Keratinocyte (primary cell): ENCODE measurements around the gene TUBB2A. TPM values are rescaled to one million over a fixed set of nuclear protein-coding genes. Genes with fewer than 3 reads are reported as not detected.

ENCODE experiments used
- DNase-seq: peaks from one replicate; pipeline ENCODE4 v3.0.0-alpha.2; 2011; ENCODE audit warnings: low read depth, missing footprints, low spot score
- FAIRE-seq: peaks from 2 replicates; lab custom pipeline; 2011; peaks lifted over from hg19 to GRCh38; lab: Jason Lieb, UNC
- H2AFZ ChIP-seq: 2 replicates; pipeline ENCODE4 v1.6.0; 2012; ENCODE audit warnings: low read length, control low read depth, inconsistent platforms; ENCODE audit not compliant: control insufficient read depth
- H3K27ac ChIP-seq: 2 replicates; pipeline ENCODE4 v1.5.1; 2011; ENCODE audit warnings: low read length; ENCODE audit not compliant: control insufficient read depth, insufficient read depth
- H3K27me3 ChIP-seq: 3 replicates; pipeline ENCODE4 v1.6.0; 2011; ENCODE audit warnings: low read length; ENCODE audit not compliant: control insufficient read depth, insufficient read depth; ENCODE audit errors: extremely low read depth
- H3K36me3 ChIP-seq, 2 experiments: 2 replicates in 1 of 2; 3 replicates in 1 of 2; pipeline ENCODE4 v1.5.1; 2011; ENCODE audit warnings: low read length in 2 of 2, mild to moderate bottlenecking in 1 of 2; ENCODE audit not compliant: control insufficient read depth in 2 of 2, insufficient read depth in 2 of 2; ENCODE audit errors: extremely low read depth in 1 of 2
- H3K4me1 ChIP-seq: 3 replicates; pipeline ENCODE4 v1.5.1; 2011; ENCODE audit warnings: low read length; ENCODE audit not compliant: control insufficient read depth, insufficient read depth; ENCODE audit errors: extremely low read depth
- H3K4me2 ChIP-seq: 3 replicates; pipeline ENCODE4 v1.6.0; 2011; ENCODE audit warnings: low read depth, low read length; ENCODE audit not compliant: control insufficient read depth, insufficient read depth; ENCODE audit errors: extremely low read depth
- H3K4me3 ChIP-seq, 3 experiments: fragments of 200-600 bp in 1 of 3; sonication (generic) in 1 of 3; 2 replicates in 2 of 3; 3 replicates in 1 of 3; pipeline ENCODE4 v1.5.1; 2011 to 2016; ENCODE audit warnings: low read length in 3 of 3, mild to moderate bottlenecking in 3 of 3, control low read depth in 2 of 3, inconsistent platforms in 1 of 3, low read depth in 1 of 3, mixed read lengths in 1 of 3, mixed run types in 1 of 3, moderate library complexity in 1 of 3; ENCODE audit not compliant: control insufficient read depth in 2 of 3, insufficient read depth in 2 of 3; ENCODE audit errors: extremely low read depth in 1 of 3
- H3K79me2 ChIP-seq: 2 replicates; pipeline ENCODE4 v1.6.0; 2012; ENCODE audit warnings: low read length; ENCODE audit not compliant: control insufficient read depth, insufficient read depth
- H3K9ac ChIP-seq: 3 replicates; pipeline ENCODE4 v1.6.0; 2011; ENCODE audit warnings: low read length; ENCODE audit not compliant: control insufficient read depth, insufficient read depth; ENCODE audit errors: extremely low read depth
- H3K9me1 ChIP-seq: 3 replicates; pipeline ENCODE4 v1.6.0; 2011; ENCODE audit warnings: low read length; ENCODE audit not compliant: control insufficient read depth, insufficient read depth; ENCODE audit errors: extremely low read depth
- H3K9me3 ChIP-seq: 2 replicates; pipeline ENCODE4 v1.5.1; 2012; ENCODE audit warnings: low read depth, low read length; ENCODE audit not compliant: control insufficient read depth
- H4K20me1 ChIP-seq: 3 replicates; pipeline ENCODE4 v1.6.0; 2011; ENCODE audit warnings: low read length; ENCODE audit not compliant: control insufficient read depth, insufficient read depth; ENCODE audit errors: extremely low read depth
- EZH2 ChIP-seq: IDR thresholded peaks from one replicate; pipeline ENCODE4 v1.6.1; 2012; ENCODE audit warnings: inconsistent platforms, mild to moderate bottlenecking, low read length, moderate library complexity
- dilution Hi-C: fragments of 300-500 bp; cut with MboI; formaldehyde crosslinking; loops from one replicate; pipeline ENCODE4 v1.7.0; 2020; ENCODE audit warnings: low sequenced_read_pairs; ENCODE audit not compliant: extremely low pct_ligation_motif_present
- polyA plus RNA-seq, 5 experiments: library from polyadenylated mRNA; depleted of rRNA in 3 of 5; stranded (reverse) in 3 of 5; stranded (forward) in 1 of 5; unstranded in 1 of 5; fragments of >200 nt; gene quantifications; 1 replicate in 1 of 5; 2 replicates in 3 of 5; 3 replicates in 1 of 5; pipeline versions ENCODE4 v1.2.1 to v1.2.3, GENCODE V29; 2011 to 2012; ENCODE audit warnings: missing spikeins in 2 of 5, low read depth in 1 of 5, low replicate concordance in 1 of 5
- TF ChIP-seq, protein P1 (sequence below), 3 experiments: IDR thresholded peaks in 1 of 3; conservative IDR thresholded peaks in 1 of 3; optimal IDR thresholded peaks in 1 of 3; 2 replicates in 2 of 3; 3 replicates in 1 of 3; pipeline versions ENCODE3 to v1.5.1; 2011; ENCODE audit warnings: low read length in 3 of 3, mild to moderate bottlenecking in 3 of 3, moderate library complexity in 2 of 3, control low read depth in 1 of 3, inconsistent platforms in 1 of 3; ENCODE audit not compliant: insufficient read depth in 2 of 3; ENCODE audit errors: extremely low read depth in 1 of 3

The TUBB2A gene
- polyA plus RNA-seq, 1 donor (not counting 4 experiments of a cell fraction or from before 2014, with no cell fraction given), result 58.8 TPM

DNA sequence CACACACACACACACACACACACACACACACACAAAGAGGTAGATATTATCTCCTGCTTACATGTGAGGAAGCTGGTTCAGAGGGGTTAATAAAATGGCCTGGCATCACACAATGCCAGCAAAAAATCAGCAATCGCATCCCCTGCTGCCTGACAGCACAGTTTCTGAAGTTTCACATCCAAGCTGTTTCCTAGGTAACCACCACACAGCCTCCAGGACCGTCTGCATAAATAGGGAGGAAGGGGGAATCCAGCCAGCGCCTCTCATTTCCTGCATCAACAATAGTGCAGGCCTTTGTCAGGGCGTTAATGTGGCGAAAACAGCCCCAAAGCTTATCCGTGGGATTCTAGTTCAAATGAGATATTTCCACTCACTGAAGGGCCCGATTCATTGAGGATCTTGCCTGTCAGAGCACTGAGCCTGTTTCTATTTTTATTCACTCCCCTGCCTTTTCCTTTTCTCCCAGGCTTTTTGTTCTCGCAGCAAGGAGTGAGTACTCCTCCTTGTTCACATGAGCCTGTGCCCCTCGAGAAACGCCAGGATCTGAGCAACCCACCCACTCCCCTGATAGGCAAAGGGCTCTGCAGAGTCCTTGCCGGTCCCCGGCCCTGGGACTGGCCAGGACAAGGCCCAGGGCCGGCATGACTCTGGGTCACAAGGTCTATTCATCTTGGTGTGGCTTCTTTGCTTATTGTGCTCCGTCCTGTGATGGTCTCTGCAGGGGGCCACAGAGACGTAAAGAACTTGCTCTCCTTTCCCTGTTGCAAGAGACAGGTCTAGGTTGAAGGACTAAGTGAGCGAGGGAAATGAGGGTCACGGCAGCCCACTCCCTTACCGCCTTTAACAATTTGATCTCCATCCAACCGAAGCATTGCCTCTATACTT is 37.4 kb upstream of the TUBB2A start:
- H3K4me3 ChIP-seq, result no peak overlapping the region
- DNase-seq (no peak), FAIRE-seq (no peak)
- no peaks in the 10 kb centered on the region for H3K27me3 ChIP-seq
- H2AFZ ChIP-seq, result no peak overlapping the region
- no peaks in the 10 kb centered on the region for H3K9me1 ChIP-seq
- no peaks in the 10 kb centered on the region for H3K9me3 ChIP-seq
- no peaks in the 10 kb centered on the region for H3K36me3 ChIP-seq
- H3K27ac ChIP-seq, result no peak overlapping the region
- H3K4me1 ChIP-seq, result no peaks in the 10 kb centered on the region
- no peak overlapping the region for H3K9ac ChIP-seq
- TF ChIP-seq EZH2, result no peak
- TF ChIP-seq, protein P1, sequence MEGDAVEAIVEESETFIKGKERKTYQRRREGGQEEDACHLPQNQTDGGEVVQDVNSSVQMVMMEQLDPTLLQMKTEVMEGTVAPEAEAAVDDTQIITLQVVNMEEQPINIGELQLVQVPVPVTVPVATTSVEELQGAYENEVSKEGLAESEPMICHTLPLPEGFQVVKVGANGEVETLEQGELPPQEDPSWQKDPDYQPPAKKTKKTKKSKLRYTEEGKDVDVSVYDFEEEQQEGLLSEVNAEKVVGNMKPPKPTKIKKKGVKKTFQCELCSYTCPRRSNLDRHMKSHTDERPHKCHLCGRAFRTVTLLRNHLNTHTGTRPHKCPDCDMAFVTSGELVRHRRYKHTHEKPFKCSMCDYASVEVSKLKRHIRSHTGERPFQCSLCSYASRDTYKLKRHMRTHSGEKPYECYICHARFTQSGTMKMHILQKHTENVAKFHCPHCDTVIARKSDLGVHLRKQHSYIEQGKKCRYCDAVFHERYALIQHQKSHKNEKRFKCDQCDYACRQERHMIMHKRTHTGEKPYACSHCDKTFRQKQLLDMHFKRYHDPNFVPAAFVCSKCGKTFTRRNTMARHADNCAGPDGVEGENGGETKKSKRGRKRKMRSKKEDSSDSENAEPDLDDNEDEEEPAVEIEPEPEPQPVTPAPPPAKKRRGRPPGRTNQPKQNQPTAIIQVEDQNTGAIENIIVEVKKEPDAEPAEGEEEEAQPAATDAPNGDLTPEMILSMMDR (optimal IDR thresholded peaks at IDR 0.05 in 1 of 3, IDR thresholded peaks at IDR 0.05 in 1 of 3, conservative IDR thresholded peaks at IDR 0.05 in 1 of 3; ENCODE audit: extremely low read depth in 1 of 3, insufficient read depth in 2 of 3, low read length in 3 of 3), result no peak
- H4K20me1 ChIP-seq, result no peaks in the 10 kb centered on the region
- H3K4me2 ChIP-seq, result no peak overlapping the region
- dilution Hi-C loops, result no loop called here
- no peaks in the 10 kb centered on the region for H3K79me2 ChIP-seq

- H3K4me1 ChIP-seq, result no peaks in the 10 kb centered on the region
- no peak overlapping the region for H2AFZ ChIP-seq
- H4K20me1 ChIP-seq, result no peaks in the 10 kb centered on the region
- dilution Hi-C loops, result no loop called here
- TF ChIP-seq EZH2, result no peak
- TF ChIP-seq, protein P1 (optimal IDR thresholded peaks at IDR 0.05 in 1 of 3, IDR thresholded peaks at IDR 0.05 in 1 of 3, conservative IDR thresholded peaks at IDR 0.05 in 1 of 3; ENCODE audit: extremely low read depth in 1 of 3, insufficient read depth in 2 of 3, low read length in 3 of 3), result no peak
- no peak for FAIRE-seq
- no peak overlapping the region for H3K4me3 ChIP-seq
- H3K27ac ChIP-seq, result no peak overlapping the region
- H3K9me1 ChIP-seq, result no peaks in the 10 kb centered on the region
- H3K9ac ChIP-seq, result no peak overlapping the region
- no peak overlapping the region for H3K4me2 ChIP-seq
- no peaks in the 10 kb centered on the region for H3K9me3 ChIP-seq
- no peaks in the 10 kb centered on the region for H3K79me2 ChIP-seq
- no peak for DNase-seq
- no peaks in the 10 kb centered on the region for H3K27me3 ChIP-seq
- H3K36me3 ChIP-seq, result no peaks in the 10 kb centered on the region
Measured at GRCh38 chr6:3193102-3193849, 35.9 kb upstream of the TUBB2A start.
